NCI-H345 treated with DMSO at 0.1 percent for 48 hours (cell line): Measurements from ENCODE around the gene PTPRM.

Experiments used
- DNase-seq: peaks from one replicate; lab custom pipeline; 2025; ENCODE audit not compliant: unreplicated experiment; lab: John Stamatoyannopoulos, UW

The PTPRM gene

DNA sequence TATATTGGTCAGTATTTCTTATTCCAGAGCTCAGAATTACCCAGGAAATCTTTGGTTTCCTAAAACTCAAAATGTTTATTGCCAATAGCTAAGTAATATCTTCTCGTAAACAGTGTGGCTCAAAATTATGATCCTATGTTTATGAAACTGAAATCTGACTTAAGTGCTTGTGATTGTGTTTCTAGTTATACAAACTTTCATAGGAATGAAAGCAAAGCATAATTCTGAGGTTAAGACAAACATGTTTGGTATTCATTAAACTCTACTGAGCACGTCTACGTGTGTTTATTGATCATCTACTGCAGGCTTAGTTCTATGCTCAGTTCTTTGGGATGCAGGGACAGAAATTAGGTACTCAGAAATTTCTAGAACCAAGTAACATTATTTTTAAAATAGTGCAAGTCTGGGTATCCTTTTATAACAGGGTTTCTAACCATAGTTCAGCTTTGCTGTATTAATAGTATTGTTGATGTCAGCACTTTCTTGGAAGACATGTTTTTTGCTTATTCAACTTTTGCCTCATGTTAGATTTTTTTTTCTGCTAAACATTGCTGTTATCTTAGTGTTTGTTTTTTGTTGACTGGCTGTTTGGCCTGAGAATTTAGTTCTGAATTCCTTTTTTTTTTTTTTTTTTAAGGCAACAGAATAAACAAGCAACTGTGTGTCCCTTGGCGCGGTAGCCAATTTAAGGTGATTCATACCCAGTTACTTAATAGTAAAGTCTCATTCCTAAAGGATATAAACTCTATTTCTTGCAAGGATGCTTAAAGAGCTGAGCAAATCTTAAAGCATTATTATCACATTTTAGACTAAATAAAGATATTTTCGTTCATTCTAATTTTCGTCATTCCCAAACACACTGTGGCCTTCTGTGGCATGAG is 31.3 kb downstream of the PTPRM start:
- no peak for DNase-seq

DNA sequence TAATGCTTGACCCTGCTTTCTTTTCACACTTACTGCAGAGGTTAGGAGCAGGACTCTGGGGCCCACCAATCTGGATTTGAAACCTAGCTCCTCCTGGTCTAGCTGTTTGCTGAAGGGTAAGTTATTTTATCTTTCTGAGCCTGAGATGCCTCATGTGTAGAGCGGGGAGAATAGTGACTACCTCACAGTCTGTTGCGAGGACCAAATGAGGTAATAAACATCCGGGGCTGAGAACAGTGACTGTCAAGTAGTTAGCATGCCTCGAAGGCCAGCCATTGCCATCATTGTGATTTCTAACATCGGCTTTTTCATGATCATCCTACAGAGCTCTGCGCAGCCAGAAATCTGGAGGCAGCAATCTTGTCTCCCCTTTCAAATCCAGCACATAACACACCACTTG is 32.9 kb downstream of the PTPRM start:
- no peak for DNase-seq

DNA sequence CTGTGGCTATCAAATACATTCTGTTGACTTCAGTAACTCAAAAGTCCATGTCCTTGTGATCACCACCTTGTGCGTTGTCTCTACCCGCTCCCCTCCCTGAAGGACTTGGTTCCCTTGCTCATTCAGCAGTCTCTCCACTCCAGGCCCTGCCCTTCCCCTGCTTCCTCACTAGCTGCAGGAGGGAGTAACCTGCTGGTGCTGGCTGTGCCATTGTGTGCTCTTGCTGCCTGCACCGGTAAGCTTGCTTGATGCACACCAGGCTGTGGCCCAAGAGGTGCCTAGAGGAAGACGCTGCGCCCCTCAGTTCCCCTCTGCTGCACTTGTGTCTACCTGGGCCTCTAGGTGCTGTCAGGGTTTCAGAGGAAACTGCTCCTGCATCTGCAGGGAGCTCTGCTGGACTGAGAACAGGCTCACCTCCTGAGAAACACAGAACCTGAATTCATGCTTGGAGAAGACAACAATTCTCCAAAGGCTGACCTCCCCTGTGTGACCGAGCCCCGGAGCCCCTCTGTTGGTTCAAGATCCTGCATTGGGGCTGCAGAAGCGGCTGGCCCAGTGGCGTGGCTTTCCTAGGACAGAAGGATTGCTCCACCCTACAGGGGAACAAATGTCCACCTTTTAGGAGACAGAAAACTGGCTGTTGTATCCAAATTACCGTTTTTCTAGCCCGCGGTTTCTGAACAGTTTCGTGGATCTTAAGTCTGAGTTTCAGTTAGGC is 33.6 kb downstream of the PTPRM start:
- DNase-seq, result no peak

DNA sequence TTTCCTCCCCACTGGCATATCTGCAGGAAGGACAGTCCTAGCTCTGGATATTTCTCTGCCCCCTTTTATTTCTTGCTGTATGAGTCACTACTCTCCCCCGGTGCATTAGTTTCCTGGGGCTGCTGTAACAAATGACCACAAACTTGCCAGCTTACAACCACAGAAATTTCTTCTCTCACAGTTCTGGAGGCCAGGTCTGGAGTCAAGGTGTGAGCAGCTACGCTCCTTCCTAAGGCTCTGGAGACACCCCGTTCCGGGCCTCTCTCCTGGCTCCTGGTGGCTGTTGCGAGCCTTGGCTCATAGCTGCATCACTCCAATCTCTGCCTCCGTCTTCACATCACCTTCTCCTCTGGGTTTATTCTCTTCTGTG is 34.1 kb downstream of the PTPRM start:
- DNase-seq, result no peak

DNA sequence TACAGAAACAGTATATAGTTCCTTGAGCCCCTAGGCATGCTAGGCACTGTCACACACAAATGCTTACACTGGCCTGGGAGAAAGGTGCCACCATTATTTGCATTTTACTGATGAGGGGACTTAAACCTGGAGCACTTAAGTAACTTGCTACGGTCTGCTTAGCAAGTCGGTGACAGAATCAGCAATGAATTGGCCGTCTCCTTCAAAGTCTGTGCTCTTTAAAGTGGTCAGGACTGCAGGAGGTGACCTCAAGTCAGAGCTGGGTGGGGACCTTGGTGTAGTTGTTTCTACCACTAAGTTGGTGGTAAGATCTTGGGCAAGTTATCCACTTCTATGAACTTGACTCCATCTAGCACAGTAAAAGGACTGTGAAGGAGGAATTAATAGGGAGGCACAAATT is 34.8 kb downstream of the PTPRM start:
- DNase-seq, result no peak

DNA sequence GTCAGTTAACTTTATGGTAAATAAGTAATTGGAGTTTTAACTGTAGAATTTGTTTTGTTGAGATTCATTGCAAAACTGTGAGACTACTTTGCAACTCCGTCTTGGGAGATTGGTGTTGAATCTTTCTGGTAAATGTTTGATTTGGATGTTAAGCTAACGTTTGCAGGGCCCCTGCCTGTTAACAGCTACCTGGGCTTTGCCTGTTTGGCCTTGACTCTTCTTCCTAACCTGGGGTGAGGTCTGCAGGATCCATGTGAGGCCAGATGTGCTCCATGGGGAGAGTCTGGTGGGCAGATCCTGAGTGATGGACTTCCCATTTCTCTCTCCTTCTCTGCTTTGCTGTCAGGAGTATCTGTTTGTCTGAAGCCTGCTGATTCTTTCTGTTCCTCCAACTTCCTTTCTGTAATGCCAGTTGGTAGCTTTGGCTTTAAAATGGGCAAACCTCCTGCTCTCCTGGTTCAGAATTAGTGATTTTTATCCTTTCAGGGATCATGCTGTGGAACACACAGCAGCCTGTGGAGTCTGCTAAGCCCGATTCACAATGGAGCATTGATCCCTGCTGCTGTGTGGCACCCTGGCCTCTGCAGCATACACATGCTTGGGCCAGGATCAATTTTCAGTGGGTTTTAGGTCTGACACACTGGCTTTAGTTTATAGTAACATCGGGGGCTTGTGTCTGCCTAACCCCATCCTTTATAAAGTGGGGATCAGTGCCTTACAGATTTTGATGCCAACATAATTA is 36.3 kb downstream of the PTPRM start:
- DNase-seq, result no peak

DNA sequence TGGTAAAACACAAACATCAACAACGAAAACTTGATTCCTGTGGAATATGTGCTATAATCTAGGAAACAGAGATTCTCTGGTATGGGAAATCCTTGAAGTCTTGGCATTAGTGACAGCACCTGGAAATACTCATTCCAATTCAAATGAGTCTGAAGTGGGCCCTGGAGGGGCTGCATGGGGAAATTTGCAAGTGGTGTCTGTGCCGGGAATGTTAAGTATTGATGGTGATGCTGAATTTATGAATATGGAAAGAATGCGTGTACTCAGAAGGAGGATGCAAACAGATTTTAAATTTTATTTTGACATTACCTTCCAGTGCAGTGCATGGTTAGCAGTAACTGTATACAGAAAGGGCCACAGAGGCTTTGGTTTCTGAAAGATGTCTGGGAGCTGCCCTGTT is 37.2 kb downstream of the PTPRM start:
- no peak for DNase-seq

DNA sequence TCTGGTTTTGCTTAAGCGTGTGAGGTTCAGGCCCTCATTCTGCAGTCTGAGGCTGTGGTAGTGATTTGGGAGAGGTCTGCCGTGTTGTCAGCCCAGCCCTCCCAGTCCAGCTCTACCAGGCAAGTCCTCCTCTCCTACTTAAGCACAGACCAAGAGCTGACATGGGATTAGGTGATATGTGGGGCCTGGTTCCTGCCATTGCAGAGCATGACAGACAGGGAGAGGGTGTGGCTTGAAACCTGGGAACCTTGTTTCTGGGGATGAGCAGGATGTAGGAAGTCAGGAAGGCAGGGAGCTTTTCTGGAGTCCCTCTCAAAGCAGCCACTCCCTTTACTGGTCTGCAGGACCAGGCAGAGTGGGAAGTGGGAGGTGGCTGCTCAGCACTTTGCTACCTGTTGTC is 38.6 kb downstream of the PTPRM start:
- DNase-seq, result no peak

DNA sequence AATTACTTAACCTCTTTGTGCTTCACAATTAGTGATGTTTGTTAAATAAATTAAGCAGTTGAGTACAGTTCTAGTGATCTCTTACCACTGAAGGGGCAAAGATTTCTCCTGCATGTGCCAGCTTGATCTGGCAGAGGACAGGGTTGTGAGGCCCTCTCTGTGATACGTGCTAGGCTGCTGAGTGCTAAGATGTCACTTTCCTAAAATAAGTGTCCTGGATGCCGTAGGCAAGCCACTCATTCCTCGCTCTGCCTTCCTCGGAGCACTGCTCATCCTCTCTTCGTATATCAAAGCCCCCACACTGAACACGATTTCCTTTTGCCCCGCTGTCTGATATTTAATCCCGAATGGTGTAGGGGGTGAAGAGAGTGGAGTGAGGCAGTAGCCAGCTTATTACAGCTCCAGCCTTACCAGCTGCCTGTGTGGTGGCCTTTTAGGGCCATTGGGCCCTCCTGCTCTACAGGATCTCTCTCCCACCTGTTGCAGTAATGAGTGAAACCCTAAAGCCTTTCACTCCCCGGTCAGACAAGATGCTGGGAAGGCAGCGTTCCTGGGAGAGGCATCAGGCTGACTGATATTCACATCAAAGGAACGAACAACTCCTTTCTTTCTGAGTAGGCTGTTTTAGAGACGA is 40.5 kb downstream of the PTPRM start:
- DNase-seq, result no peak

DNA sequence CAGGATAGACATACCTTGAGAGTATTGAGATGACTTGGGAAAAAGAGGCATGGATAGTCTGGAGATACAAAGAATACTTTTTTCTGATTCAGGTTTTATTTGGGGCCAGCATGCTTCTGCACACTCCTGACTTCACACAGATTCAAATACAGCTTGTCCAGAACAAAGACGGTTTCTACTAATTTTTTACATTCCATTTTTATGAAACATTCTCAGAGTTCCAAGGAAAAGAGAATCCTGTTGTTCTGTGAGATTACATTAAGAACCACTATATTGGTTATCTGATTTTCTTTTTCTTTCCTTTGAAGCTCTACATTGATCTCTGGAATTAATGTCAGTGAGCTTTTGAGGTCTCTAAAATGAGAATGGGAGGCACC is 41.0 kb downstream of the PTPRM start:
- DNase-seq, result no peak

DNA sequence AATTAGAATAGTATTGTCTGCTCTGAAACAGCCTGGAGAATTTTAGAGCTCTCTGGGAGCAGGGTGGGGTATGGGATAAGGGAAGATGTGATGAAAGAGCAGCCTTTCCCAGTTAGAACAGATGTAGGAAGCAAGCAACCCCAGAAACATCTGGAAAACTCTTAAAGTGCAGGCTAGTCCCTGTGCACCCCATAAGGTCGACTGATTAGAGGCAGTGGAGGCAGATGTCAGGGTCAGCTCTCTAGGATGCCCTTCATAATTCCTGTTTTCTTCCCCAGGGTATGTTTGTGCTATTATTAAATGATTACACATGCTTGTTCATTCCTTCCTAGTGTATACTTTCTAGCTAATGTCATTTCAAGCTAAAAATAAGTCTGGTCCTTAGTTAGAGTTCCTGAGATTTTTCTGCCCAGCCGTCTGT is 41.7 kb downstream of the PTPRM start:
- no peak for DNase-seq

DNA sequence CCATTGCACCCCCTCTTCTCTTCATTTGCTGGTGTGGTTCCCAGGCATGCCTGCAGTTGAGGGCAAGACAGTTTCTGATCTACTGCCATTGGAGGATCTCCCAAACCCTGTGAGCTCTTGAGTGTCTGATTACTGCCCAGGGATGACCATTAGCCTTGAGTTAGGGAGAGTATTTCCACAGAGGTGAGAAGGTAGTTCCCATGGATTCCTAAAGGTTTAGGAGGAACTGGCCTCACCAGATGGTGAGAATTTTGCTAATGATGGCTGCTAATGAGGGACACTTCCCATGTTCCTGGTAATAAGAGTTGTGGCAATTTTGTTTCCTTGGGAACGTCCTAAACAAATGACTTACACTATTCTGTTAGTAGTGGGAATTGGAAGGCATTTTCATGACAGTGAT is 42.5 kb downstream of the PTPRM start:
- DNase-seq, result no peak

DNA sequence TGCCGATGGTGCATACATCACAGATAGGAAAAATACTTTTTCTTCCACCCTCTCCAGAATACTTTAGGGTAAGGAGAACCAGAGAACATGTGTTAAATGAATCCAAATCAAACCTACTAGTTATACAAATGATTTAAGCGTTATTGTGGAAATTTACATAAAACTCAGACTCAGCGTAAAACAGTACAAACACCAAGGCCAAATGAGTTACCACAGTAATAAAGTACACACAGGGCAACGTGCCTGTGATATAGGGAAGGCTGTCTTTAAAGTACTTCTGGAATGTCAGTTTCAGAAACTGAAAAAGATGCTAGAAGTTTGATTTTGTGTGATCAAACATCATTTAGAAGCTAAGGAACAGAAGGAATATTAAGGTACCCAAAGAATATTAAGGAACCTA is 46.9 kb downstream of the PTPRM start:
- DNase-seq, result no peak

DNA sequence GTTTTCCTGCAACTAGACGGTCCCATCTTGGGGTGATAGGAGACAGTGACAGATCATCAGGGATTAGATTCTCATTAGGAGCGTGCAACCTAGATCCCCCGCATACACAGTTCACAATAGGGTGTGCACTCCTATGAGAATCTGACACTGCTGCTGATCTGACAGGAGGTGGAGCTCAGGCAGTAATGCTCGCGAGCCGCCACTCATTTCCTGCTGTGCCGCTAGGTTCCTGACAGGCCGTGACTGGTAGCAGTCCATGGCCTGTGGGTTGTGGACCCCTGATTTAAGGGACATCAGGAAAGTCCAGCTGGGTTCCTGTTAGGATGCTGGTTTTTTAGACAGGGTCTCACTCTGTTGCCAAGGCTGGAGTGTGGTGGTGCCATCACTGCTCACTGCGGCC is 48.7 kb downstream of the PTPRM start:
- no peak for DNase-seq

DNA sequence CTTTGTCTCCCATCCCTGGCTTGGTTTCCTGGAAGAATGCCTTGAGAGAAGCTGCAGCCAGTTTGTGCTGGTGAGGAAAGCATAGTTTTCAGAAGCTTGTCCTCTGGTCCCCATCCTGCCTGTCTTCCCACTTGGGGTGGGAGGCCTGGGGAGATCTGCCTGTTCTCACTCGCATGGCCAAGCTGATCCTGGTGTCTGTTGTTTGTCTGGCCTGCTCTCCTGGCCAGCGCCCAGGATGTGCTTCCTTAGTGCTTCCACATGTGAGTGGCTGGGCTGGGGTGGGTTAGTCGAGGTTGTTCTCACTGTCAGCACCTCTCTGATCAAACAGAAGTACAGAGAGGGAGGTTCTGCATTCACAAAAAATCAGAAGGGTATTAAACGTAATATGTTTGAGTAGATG is 49.5 kb downstream of the PTPRM start:
- no peak for DNase-seq

DNA sequence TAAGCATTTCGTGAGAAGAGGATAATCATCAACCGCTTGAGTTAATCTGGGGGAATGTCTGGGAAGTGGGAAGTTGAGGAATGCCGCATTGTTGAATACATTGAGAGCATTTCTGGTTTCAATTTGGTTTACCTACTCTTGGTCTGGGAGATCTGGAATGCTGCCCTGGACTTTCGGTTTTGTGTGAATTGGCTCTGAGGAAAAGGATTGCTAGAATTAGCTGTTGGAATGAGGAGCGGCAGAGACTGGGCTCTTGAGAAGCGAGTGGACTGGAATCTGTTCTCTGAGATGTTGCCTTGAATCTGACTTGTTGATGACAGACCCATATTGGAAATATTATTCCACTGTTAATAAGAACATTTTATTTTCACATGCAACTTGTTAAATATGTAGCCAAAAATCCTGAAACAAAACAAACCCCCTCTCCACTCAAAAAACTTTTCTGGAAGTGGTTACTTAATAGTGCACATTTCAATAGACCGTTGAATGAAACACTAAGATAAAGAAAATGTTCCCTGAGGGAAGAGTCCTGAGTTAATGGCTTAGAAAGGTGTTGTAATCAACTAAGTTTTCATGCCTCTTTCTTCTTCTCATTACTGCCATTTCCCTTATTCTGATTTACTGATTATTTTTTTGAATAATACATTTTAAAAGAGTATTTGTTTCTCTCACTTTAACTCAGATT is 50.8 kb downstream of the PTPRM start:
- DNase-seq, result no peak

DNA sequence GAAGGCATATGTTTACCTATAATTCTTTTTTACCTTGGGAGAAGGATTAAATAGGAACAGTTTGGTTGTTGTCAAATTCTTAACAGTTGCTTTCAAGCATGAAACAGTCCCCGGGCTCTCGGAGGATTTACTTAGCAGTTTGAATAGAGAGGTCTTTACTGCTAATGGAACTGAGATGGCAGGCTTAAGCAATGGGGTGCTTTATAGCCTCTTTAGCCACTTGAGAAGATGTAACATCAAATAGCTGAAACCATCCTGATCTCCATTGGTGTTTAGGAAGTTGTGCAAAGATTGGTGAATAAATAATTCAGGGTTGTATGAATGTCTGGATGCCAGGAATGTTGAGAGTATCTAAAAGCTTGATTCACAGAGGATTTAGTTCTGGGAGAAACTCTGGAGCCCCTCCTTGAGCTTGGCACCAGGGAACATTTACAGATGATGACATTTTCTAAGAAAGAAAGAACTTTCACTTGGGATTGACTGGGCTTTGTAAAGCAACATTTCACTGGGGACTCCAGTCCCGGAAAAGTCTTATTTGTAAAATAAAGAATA is 51.9 kb downstream of the PTPRM start:
- peak; percentile 94 for DNase-seq

DNA sequence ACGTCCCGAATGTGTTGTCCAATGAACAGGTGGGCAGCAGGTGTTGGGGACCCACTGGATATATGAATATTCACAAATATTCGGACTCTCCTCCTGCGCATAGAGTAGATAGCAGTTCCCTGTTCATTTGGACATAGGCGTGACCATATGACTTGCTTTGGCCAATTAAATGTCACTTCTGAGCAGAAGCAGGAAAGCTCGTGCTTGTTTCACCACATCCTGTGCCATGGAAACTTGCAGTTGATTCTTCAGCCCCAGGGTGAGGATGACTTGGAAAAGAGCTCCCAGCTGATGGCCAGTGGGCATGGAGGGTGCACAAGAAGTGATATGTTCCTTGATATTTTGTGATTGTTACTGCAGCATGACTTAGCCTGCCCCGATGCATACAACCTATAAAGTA is 52.6 kb downstream of the PTPRM start:
- no peak for DNase-seq

DNA sequence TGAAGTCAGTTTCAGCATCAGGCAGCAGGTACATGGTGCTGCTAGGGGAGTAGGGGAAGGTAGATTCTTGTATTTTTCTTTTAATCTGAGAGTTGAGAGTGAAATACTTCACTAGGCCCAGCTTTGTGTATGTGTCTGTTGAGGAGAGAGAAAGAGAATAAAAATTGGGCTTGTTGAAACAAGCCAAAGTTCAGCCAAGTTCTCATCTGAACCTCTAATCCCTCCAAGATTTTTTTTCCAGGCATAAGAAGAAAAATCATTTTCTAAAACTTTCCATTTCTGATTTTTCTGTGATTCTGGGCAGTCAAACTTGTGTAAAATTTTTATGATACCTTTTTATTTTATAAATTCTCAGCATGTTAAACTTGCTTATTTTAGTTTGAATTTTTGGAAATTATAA is 55.6 kb downstream of the PTPRM start:
- no peak for DNase-seq

DNA sequence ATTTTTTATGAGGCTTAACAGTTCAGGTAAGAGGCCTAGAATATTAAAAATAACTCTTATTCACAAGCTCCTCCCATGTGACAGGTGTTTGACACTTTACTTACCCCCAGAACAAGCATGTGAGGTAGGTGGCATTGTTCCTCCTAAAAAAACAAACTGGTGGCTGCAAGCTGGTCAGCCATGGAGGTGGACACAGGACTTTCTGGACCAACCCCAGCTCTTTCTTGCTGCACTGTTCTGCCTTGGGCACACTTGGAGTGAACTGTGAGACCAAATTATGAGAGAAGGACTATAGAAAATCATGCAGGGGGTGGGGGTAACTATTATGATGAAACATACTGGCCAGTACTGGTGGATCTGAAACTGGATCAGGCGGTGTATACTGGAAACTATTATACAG is 56.6 kb downstream of the PTPRM start:
- DNase-seq, result no peak

DNA sequence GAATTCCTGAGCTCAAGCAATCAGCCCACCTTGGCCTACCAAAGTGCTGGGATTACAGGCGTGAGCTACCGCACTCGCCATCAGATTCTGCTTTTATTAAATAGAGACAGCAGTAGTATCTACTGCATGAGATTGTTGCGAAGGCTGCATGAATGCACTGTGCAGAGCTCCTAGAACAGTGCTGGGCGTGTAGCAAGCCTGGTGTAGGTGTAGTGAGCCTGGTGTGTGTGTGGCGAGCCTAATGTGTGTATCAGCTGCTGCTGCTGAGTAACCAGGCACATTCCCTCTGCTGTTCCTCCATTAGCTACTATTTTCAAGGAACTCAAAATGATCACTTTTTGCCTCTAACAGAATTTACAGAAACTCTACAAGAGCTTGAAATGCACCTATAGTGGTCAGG is 57.6 kb downstream of the PTPRM start:
- no peak for DNase-seq
